Activated gamma-delta T cell treated with anti-CD3 and anti-CD28 coated beads, Interleukin-2, amount 50 U/mL, for 16 hours (primary cell): ENCODE data around the gene CCL8.

ENCODE experiments used
- DNase-seq: peaks from one replicate; pipeline ENCODE4 v3.0.0-alpha.2; 2020; ENCODE audit warnings: low read depth

The CCL8 gene

GRCh38 chr17:34319039-34319483, at the start of gene CCL8:
TSS of gene CCL8 (plus strand) at chr17:34319435. CDS start at chr17:34319502, 67 bp downstream.
- no peak for DNase-seq

GRCh38 chr17:34269969-34270368, 49.3 kb upstream of the CCL8 start, which contains the start of gene CCL7:
TSS of gene CCL7 (plus strand) at chr17:34270221. CDS start at chr17:34270291, 70 bp downstream.
- DNase-seq = no peak

GRCh38 chr17:34275881-34276280, 43.4 kb upstream of the CCL8 start:
- DNase-seq = no peak

- no peak for DNase-seq
These were observed 42.4 kb upstream of the CCL8 start for GRCh38 chr17:34276826-34277225.

GRCh38 chr17:34283571-34283970, 35.7 kb upstream of the CCL8 start:
- DNase-seq = no peak

GRCh38 chr17:34285286-34285792, 33.9 kb upstream of the CCL8 start, which contains the start of gene CCL11:
TSS of gene CCL11 (plus strand) at chr17:34285742. CDS start at chr17:34285809, 67 bp downstream.
- DNase-seq = no peak

GRCh38 chr17:34287875-34288274, 31.4 kb upstream of the CCL8 start:
- DNase-seq = no peak

- DNase-seq = no peak
These were observed 28.6 kb upstream of the CCL8 start for GRCh38 chr17:34290586-34290985.

GRCh38 chr17:34291721-34292348, 27.4 kb upstream of the CCL8 start:
- DNase-seq = no peak

- DNase-seq = no peak
These were observed 20.2 kb upstream of the CCL8 start for GRCh38 chr17:34299027-34299426.

GRCh38 chr17:34299956-34300577, 19.2 kb upstream of the CCL8 start:
- no peak for DNase-seq

GRCh38 chr17:34300652-34301370, 18.4 kb upstream of the CCL8 start:
- no peak for DNase-seq

- DNase-seq = no peak
These were observed 17.2 kb upstream of the CCL8 start for GRCh38 chr17:34301986-34302385.

GRCh38 chr17:34302636-34303035, 16.6 kb upstream of the CCL8 start:
- DNase-seq = no peak

- DNase-seq = no peak
These were observed 15.6 kb upstream of the CCL8 start for GRCh38 chr17:34303606-34304005.

GRCh38 chr17:34305061-34305460, 14.2 kb upstream of the CCL8 start:
- DNase-seq = no peak

GRCh38 chr17:34305606-34306005, 13.6 kb upstream of the CCL8 start:
- no peak for DNase-seq

- no peak for DNase-seq
These were observed 12.8 kb upstream of the CCL8 start for GRCh38 chr17:34306466-34306865.

GRCh38 chr17:34307110-34307509, 12.1 kb upstream of the CCL8 start:
- no peak for DNase-seq

- DNase-seq = no peak
These were observed 10.9 kb upstream of the CCL8 start for GRCh38 chr17:34308371-34308770.

GRCh38 chr17:34311291-34311690, 7.9 kb upstream of the CCL8 start:
- no peak for DNase-seq

GRCh38 chr17:34312080-34312479, 7.2 kb upstream of the CCL8 start:
- no peak for DNase-seq

- no peak for DNase-seq
These were observed 6.1 kb upstream of the CCL8 start for GRCh38 chr17:34313164-34313563.
